SKM-1 treated with dmso at 0.1 percent for 144 hours (cell line): ENCODE results near the gene SLC7A5.
"Not testable (repeated sequence)": the region's sequence is repeated elsewhere in the genome, so short reads cannot be mapped to it uniquely, and the experiment has no call there.

Experiments
- DNase-seq: peaks from one replicate; lab custom pipeline; 2025; ENCODE audit not compliant: unreplicated experiment; lab: John Stamatoyannopoulos, UW

Gene SLC7A5

DNA sequence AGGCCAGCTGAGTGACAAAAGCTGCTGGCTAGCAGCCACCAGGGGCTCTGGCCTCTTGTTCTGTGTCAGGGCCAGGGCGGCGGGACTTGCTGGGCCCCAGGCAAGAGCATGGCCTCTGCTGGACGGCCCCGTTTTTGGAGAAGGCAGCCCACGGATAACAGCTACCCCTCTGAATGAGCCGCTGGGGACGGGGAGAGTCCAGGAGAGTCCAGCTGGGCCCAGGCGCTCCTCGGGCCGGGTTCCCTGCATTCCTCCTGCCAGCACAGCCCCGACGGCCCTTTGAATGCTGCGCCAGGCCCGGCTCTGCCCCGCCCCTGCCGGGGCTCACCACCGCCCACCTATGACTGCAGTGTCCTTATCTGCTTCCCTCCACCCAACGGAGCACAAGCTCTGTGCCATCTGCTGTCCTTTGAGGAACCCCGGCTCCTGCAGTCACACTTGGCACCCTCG lies 33.4 kb downstream of the SLC7A5 start:
- no peak for DNase-seq

DNA sequence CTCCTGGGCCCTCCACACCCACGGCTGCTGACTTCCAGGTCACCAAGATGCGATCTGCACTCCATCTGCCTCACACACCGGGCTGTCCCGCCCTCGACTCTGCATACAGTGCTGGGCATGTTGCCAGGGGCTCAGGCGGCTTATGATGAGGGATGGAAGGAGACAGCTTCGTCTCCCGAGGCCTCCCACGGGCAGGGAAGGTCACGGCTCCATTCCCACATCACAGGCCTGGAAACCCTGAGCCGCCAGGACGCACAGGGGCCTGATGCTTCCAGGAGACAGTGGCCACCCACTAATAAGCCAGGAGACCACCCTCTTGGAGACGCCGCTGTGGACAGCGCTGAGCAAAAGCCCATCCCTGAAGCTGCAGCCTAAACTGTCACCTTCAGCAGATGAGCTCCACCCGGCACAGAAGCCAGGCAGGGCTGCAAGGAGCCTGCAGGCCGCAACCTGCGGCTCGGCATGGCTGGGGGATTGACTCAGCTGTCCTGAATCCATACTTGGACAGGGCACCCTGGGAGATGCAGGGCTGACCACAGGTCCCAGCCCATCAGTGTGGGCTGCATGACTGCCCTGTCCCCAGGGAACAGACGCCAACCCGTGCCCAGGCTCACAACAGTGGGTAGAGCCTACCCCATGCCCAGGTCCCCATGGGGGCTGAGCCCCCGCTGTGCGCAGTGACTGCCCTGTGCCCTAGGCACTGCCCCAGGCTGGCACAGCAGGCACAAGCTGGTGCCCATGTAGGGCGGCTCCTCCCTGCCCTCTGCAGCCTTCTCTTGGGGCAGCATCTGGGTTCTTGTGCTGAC lies 34.4 kb downstream of the SLC7A5 start:
- no peak for DNase-seq

DNA sequence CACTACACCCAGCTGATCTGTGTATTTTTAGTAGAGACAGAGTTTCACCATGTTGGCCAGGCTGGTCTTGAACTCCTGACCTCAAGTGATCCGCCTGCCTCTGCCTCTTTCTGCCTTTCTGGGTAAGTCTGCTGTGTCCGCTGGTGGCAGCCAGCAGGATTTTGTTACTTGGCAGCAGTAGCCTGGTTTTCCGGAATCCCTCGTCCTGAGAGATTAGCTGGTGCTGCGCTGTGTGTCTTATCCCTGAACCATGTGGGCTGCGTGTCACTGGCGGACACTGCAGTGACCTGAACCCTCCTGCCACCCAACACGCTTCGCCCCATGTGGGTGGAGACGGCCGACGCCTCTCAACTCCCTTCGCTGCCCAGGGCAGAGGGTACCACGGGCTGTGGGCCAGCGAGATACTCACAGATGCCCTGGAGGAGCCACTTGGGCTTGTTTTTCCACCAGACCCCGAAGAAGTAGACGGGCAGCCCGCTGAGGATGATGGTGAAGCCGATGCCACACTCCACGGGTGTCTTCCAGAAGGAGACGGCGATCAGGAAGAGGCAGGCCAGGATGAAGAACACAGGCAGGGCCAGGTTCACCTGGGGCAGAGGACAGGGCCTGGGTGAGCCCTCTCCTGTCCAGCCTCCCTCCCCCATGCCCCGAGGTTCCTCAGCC lies 35.2 kb downstream of the SLC7A5 start:
- DNase-seq: no peak

DNA sequence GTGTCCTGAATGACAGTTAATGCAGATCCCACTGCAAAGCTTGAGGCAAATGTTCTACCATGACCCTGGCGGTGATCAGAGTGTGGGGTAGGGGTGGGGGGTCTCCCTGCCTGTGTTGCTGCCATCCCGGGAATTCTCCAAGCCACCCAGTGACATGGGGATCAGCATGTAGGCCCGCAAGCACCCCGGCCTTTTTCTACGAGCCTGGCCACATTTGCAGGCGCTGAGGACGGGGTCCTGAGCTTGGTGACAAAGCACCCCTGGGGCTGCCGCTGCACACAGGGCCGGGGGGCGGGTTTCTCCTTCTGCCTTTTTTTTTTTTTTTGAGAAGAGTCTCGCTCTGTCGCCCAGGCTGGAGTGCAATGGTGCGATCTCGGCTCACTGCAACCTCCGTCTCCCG lies 35.8 kb downstream of the SLC7A5 start:
- no peak for DNase-seq

DNA sequence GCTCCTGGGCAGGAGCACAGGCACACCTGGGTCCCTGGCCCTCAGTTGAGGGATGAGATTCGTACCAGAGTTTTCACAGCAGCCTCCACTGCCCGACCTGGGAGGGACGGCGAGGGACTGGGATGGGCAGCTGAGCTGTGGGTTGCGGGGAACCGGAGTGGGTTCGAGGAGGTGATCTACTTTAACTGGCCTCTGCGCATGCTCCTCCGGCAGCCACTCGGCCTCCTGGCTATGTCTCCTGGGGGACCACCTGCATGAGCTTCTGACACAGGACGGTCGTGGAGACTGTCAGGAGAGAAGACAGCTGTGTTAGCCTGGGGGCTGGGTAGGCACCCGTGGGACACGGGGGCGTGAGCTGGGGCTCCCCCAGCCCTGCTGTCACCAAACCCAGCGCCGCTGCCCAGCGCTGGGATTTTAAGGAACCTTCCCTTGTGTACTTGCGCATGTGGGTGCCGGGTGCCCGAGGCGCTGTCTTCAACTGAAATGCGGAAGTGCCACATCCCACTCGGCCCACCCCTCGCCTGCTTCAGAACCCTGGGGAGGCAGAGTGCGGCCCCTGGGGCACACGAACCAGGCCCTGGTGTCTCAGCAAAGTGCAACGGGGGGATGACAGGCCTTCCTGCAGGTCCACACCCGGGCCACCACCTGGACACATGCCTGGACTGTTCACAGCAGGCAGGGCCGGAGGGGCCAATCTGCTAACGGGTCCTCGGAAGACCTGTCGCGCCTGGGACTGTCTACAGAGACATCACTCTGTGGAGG lies 36.4 kb downstream of the SLC7A5 start:
- DNase-seq: no peak

DNA sequence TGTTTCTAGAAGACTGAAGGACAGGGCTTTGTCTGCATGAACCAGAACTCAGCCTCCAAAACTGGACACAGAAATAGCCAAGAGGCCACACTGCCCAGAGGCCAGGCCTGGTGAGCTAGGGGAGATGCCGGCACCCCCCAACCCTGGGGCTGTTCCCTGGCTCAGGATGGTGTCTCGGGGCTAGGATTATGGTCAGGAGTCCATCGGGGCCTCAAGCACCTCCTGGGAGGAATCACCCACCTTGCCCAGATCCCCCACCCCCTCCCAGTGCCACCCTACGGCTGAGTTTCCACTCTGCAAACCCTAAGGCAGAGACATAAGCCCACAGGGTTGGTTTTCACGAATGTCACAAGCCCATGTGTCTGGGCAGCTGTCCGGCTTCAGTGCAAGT lies 37.2 kb downstream of the SLC7A5 start:
- no peak for DNase-seq

DNA sequence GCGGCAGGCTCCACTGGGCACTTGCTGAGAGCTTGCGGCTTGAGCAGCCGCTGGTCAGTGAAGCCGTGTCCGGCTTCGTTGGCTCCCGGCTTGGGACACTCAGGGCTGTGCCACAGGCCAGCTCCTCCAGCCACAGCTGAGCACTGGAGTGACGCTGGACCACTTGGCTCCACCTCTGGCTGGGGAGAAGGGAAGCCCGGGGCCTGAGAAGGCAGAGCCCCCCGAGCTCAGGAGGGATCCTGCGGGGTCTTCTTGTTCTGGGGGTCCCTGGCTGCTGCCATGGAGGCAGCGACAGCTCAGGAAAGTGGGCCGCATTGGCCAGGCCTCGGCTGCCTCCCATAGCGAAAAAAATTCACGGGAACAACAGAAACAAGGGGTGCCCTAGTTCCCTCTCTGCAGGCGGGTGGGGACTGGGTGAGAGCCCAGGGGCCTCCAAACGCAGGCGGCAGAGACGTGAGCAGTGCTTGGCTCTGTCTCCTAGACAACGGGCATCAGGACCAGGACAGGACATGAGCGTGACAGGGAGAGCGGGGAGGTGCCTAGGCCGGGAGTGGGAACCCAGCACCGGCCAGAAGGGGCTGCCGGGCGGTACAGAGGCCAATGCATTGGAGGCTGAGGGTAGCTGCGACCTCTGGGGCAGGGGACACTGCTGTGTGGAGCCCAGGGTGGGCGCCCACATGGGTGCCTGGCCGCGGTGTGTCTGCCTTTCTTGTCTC lies 37.7 kb downstream of the SLC7A5 start:
- no peak for DNase-seq

DNA sequence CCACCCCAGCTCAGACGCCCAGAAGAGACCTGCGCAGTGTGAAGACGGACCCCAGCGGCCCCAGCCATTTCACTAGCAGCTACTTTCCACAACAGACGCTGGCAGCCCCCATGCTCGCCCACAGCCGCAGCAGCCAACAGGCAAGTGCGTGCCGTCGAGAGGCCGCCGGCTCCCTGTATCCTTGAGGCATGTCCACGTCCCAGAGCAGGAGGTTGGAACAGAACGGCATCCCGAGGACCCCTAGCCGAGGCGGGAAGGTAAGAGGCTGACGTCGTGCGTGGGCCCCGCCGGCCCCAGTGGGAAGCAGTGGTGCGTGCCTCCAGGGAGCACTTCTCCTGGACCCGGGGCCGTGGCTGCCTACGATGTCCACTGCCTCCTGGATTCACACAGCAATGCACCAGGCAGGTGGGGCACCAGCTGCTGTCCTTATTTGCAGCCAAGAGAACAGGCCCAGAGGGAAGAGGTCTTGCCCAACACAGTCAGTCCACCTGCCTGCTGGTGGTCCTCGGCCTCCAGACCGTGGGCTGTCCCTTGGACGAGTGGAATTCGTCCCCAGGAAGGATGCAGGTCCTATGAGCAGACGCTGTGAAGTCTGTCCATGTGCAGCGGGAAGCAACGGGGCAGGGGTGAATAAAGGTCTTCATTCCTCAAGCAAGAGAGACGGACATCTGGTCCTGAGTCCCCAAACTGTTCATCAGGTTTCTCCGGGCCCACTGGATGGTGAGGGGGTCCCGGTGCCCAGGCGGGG lies 38.5 kb downstream of the SLC7A5 start:
- DNase-seq: no peak

DNA sequence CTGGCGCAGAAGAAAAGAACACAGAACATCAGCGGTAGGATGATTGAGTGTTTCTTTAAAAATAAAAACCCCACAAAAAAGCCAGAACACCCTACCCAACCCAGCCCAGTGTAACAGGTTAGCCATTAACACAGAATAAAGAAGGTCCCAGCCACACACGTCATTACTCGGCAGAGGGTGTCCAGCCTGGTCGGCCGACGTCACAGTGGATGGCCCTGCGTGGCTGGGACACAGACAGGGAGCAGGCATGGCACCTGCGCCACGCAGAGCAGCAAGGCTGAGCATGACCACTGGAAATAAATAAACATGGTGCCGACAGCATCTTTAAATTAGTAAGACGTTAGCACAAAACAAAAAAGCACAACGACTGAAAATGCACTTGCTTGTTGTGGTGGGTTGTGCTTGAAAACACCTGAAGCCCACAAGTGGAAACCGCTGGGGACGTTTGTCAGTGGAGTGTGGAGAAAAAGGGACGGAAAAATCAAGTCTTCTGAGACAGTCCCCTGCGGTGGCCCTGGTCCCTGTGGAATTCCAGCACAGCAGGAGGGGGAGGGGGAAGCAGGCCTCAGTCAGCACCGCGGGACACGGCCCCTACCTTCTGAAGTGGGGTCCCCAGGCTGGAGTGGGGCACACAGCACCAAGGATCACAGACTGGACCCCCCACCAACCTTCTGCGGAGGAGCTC lies 39.2 kb downstream of the SLC7A5 start:
- DNase-seq: no peak

DNA sequence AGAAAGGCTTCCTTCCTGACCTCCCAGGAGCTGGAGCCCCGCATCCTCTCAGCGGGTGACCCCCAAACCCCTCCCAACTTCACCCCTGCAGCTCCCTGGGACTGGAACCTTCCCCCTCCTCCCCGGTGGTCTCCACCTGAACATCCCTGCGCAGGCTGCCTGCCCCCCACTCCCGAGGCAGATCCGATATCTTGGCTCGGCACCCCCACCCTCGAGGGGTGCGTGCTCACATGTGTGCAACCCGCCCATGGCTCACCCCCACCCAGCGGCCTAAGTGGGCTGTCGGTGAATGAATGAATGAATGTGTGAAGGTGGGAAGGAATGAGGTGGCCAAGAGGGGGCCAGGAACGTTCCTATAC lies 39.7 kb downstream of the SLC7A5 start:
- DNase-seq: no peak

DNA sequence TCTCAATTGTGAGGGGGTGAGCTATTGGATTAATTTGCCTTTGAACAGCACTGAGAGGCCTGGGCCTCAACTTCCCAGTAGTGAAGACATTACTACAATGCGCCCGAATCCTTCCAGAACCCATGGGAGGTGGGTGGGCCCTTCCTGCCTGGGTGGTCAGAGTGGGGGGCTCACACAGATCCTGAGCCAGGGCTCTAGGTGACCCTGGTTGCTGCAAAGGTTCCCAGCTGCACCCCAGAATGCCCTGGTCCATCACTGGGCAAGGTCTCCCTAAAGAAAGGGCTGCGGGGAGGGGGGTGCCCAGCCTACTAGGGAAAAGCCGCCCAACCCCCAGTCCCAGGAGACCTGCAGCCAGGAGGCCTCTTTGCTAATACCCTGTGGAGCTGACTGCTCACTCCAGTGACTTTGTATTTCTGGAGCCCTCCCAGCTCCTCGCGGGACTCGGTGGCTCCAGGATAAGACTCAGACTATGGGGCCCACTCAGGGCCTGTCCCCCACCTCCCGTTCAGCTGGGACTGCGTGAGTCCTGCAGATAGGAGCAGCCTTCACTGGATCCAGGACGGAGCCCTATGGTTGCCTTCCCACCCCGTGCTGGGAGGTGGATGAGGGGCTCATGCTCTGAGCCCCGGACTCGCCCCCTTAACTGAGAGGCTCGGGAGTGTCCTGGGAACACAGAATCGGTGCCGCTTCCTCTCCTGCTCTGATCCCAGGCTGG lies 40.2 kb downstream of the SLC7A5 start:
- DNase-seq: no peak

DNA sequence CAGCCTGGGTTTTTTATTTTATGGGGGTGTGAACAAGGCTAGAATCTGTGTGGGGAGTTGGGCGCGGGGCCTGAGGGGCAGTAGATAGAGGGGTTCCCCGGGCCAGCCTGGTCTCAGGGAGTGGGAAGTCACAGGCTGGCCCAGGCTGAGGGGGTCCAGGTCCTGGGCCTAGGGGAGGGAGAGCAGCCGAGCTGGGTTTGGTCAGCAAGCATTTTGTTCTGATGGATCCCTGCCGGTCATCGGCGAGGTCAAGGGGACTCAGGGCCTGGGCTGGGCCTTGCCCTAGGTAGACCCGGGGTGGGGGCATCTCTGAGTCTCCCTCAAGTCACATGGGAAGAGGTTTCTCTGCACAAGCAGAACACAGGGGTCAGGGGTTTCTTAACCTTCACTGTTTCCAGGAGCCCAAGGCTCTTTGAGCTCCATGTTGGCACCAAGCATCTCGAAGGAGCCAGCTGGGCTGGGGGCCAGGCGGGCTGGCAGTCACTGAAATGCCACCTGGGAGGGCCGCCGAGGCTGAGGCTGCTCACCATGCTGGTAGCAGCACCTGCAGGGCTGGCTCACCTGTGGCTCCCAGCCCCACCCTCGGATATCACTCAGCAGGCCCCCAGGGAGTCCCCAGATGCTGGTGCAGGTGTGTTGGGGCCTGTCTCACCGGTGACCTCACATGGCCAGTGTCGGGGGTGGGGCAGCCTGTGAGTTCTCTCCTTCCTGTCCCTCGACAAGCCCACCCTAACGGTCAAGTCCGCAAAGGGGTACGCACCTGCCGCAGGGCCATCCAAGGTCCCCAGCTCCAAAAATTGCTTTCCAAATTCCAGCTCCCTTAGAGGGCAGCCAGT lies 41.0 kb downstream of the SLC7A5 start:
- no peak for DNase-seq

DNA sequence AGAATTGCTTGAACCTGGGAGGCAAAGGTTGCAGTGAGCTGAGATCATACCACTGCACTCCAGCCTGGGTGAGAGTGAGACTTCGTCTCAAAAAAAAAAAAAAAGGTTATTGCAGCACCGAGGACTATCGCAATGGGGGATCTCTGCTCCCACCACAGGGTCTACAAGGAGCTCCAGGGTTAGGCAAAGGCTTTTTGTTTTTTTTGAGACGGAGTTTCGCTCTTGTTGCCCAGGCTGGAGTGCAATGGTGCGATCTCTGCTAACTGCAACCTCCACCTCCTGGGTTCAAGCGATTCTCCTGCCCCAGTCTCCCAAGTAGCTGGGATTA lies 41.8 kb downstream of the SLC7A5 start:
- not testable (repeated sequence) for DNase-seq

DNA sequence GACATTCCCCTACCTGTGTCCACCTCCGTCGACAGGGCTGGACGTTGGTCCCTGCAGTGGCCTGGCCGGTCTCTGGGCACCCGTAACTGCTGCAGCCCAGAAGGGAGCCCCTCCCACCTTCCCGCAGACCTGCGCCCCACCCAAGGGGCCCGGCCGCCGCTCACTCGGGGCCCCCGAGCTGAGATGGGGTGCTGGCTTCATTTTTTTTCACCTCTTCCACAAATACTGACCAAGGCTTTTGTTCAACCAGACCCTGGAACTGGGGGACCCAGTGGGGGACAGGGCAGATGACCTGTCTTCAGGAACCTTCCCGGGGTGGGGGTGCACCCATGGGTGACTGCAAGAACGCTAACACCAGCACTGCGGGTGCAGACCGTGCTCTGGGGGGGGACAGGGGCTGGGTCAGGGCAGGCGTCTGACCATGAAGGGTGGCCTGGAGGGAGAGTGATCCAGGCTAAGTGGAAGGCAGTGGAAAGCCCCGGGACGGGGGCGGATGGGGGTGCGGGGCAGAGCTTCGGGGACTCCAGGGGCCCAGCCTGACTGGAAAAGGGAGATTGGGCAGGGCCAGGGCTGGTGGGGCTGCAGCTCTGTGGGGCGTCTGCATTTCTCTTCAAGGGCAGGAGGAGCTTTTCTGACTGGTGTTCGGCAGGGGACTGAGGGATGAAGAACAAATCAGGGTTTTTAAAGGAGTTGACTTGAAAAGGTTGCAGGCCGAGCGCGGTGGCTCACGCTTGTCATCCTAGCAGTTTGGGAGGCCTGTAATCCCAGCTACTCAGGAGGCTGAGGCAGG lies 42.3 kb downstream of the SLC7A5 start:
- DNase-seq: no peak

DNA sequence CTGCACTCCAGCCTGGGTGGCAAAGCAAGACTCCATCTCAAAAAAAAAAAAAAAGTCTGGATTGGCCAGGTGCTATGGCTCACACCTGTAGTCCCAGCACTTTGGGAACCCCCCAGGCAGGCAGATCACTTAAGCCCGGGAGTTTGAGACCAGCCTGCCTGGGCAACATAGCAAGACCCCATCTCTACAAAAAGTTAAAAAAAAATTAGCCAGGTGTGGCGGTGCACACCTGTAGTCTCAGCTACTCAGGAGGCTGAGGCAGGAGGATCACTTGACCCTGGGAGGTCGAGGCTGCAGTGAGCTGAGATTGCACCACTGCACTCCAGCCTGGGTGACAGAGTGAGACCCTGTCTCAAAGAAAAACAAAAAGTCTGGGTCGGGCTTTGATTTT lies 42.9 kb downstream of the SLC7A5 start:
- DNase-seq: not testable (repeated sequence)

DNA sequence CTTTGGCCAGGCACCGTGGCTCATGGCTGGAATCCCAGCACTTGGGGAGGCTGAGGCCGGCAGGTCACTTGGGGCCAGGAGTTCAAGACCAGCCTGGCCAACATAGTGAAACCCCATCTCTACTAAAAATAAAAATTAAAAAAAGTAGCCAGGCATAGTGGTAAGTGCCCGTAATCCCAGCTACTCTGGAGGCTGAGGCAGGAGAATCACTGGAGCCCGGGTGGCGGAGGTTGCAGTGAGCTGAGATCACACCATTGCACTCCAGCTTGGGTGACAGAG lies 43.5 kb downstream of the SLC7A5 start:
- DNase-seq: not testable (repeated sequence)

DNA sequence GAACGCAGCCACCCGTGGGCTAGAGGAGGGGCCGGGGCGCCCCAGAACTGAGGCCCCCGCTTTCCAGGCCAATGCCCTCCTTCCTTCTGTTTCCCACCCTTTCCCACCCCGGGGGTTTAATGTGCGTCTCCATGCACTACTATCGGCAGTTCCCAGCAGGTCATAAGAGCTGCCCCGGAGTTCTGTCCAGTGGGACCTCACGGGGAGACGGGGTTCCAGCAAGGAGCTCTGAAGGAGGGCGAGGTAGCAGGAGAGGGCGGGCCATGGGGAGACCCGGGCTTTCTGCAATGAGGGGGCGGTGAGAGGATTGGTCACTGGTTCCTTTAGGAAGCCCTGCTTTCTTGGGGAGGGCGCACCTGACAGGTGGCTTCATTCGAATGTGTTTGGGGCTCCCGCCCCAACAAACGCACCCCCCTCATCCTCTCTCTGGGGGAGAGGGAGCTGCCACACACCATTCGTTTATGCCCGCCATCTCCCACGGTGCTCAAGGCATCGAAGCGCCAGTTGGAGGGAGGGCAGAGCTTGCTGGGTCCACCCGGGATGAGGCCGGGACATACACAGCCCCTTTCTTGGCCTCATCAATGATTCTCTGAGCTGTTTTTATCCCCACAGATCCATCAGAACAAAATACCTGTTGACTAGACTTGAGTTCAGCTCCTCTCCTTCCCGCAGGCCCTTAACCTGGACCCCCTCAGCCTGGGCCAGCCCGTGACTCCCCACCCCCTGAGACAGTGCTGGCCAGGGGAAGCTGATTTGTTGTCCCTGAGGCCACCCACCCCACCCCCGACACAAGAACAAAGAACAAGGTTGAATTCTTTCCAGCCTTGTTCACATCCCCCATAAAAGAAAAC lies 44.1 kb downstream of the SLC7A5 start:
- DNase-seq: no peak
